GM12891 (cell line): ENCODE results near the gene BRD3.

Experiments
- DNase-seq: peaks from one replicate; pipeline ENCODE4 v3.0.0; 2011; ENCODE audit warnings: low spot score; ENCODE audit not compliant: insufficient read length
- FAIRE-seq: peaks from 2 replicates; lab custom pipeline; 2011; peaks lifted over from hg19 to GRCh38; lab: Jason Lieb, UNC
- PAX5 ChIP-seq: IDR thresholded peaks from 2 replicates; pipeline ENCODE4 v1.6.1; 2011; ENCODE audit warnings: low read length, moderate library complexity, mild to moderate bottlenecking; ENCODE audit not compliant: insufficient read depth, severe bottlenecking
- POLR2A ChIP-seq: IDR thresholded peaks from 2 replicates; pipeline ENCODE4 v1.6.1; 2011; ENCODE audit warnings: low read depth, low read length, control low read depth
- POLR2AphosphoS5 ChIP-seq: IDR thresholded peaks from 2 replicates; pipeline ENCODE4 v1.6.1; 2011; ENCODE audit warnings: low read depth, low read length, control low read depth
- POU2F2 ChIP-seq: IDR thresholded peaks from 2 replicates; pipeline ENCODE4 v1.6.1; 2011; ENCODE audit warnings: low read depth, mild to moderate bottlenecking, control low read depth, low read length, moderate library complexity
- SPI1 ChIP-seq: IDR thresholded peaks from 2 replicates; pipeline ENCODE4 v1.6.1; 2011; ENCODE audit warnings: low read depth, low read length, control low read depth
- TAF1 ChIP-seq: IDR thresholded peaks from 2 replicates; pipeline ENCODE4 v1.6.1; 2011; ENCODE audit warnings: low read depth, low read length, control low read depth

The BRD3 gene

DNA sequence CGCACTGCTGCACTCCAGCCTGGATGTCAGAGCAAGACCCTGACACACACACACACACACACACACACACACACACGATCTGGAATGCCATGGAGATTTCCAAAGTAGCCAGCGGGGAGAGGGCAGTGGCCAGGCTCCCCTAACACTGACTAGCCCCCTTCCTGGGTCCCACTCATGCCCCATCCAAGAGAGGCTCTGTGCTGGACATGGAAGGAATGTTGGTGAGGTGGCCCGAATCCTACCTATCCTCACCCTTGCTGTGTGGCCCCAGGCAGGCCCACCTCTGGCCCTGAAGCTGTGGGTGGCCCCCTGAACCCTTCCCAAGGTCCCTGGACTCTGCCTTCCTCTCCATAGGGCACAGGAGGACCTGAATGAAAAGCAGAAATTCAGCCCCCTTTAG is 7.3 kb downstream of the BRD3 start:
- peak; percentile 11 for DNase-seq
- no peak for FAIRE-seq
- TF ChIP-seq POLR2AphosphoS5 (no peak), PAX5 (no peak), POLR2A (no peak), POU2F2 (no peak), SPI1 (no peak), TAF1 (no peak)

DNA sequence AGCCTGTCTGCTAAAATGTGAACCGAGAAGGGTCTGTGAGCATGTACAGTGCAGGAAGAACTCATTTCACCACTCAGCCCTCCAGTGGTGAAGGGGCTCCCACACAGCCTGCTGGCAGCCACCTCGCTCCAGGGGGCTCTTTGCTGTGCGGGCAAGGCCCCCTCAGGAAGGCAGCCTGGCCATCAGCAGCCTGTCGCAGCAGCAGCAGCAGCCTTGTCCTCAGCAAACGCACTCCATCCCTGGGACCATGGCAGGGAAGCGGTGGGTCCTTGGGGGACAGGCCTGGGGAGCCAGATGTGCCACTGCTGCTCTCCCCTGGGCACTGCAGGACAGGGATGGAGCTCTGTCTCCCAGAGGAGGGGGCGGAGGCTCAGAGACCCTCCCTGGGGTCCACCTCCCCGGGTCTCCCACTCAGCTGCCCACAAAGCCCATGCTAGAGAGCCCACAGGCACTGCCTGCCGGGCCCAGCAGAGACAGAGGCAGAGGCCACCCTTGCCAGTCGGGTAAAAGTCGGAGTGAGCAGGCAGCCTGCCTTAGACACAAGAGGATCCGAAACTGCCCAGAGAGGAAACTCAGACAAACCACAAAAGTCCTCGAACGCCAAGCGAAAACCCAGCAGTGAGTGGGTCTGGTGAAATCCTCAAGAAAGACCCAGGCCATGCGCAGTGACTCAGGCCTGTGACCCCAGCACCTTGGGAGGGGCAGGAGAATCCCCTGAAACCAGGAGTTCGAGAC is 8.0 kb downstream of the BRD3 start:
- FAIRE-seq (peak; percentile 95), DNase-seq (peak; percentile 89)
- TF ChIP-seq POLR2A, result no peak
- TF ChIP-seq SPI1, result peak; percentile 94
- no peak for TF ChIP-seq TAF1

DNA sequence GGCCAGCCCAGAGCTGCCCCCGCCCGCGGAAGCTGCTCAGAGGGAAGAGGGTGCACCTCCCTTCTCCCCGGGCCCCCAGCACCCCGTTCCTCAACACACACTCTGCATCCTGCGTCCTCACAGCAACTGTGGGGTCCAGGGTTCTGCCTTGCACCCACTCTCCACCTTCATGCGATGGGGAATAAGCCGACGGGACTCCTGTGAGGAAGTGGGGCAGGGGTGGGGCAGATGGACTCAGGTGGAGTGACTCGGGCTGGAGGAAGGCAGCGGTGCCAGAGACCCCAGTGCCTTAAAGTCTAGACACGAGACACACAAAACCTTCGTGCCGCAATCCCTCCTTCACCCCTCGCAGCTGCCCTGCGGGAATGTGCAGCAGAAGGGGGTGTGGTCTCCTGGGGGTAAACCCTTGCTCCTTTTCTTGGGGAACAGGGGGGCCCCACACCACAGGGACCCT is 8.6 kb downstream of the BRD3 start:
- TF ChIP-seq POLR2AphosphoS5 (no peak), SPI1 (no peak), TAF1 (no peak), POLR2A (no peak), PAX5 (no peak), POU2F2 (no peak)
- FAIRE-seq (no peak), DNase-seq (no peak)

DNA sequence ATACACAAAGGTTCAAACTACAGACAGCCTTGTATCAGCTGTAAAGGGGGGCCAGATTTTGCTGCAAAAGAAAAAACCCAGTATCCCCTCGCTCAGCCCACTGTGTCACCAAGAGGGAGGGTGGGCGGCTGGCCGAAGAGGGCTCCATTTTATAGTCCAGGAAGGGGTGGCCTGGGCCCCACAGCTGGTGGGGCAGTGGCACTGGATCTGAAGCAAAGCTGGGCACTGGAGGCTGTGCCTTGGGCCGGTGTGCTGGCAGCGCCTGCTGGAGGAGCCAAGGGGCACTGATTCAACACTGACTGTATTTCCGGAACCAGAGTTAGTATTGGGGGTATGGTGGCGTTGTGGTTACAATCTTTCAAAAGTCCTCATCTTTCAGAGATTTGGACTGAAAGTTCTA is 9.1 kb downstream of the BRD3 start:
- DNase-seq (peak; percentile 16), FAIRE-seq (no peak)
- TF ChIP-seq POLR2AphosphoS5 (no peak), POLR2A (no peak), TAF1 (no peak)

DNA sequence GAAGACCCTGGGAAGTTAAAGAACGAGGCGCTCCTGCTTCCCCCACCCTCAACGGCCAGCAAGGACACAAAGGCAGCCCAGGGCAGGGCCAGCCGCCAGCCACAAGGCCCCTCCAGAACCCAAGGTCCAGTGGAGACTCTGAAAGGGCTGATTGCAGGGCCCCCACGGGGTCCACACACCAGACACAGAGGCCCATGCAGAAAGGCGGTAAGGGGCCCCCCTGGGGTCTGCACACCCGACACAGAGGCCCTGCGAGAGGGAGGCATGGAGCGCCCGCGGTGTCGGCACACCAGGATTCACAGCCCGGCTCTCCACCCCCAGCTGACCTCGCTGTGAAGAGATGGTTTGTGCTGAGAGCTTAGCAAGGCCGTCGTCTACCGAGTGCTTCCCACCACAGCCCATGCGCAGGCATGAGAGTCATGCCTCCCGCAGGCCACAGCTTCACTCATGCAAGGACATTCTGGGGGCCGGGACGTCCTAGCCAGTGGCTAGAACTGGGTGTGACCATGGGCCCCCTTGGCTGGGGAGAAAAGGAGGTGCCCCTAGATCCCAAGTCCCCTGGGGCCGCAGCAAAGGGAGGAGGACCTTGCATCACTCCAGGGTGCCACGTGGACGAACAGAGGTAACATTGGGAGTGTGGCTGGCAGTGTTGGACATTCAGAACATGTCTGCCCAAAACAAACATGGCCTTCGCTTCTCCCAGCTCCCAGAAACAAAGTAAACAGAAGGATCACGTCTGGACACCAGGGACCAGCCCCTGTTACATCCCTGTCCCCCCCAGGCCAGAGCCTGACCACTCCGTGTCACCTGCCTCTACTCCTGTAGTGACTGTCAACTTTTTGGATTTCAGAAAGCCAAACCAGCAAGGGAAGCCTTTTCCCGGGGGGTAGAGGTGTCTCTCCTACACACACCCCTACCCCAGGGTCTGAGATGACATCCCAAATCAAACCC is 9.8 kb downstream of the BRD3 start:
- DNase-seq (peak; percentile 10), FAIRE-seq (no peak)
- TF ChIP-seq SPI1 (no peak), TAF1 (no peak), POLR2A (no peak), POLR2AphosphoS5 (no peak), PAX5 (no peak), POU2F2 (no peak)

DNA sequence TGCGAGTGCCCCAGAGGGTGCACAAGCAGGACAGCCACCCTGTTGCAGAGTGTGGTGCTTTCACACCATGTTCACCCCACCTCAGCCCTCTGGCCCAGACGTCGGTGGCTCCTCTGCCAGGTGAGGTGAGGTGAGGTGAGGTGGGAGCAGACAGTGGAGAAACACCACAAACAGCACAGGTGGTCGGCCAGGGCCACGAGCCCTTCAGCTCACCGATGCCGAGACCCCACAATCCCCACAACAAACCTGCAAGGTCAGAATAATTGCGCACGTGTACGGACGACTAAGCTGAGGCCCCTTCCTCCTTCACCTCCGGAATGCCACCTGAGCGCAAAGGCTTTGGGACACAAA is 10.5 kb downstream of the BRD3 start:
- TF ChIP-seq SPI1 (no peak), PAX5 (no peak), POLR2A (no peak)
- FAIRE-seq, result no peak
- peak; percentile 5 for DNase-seq

DNA sequence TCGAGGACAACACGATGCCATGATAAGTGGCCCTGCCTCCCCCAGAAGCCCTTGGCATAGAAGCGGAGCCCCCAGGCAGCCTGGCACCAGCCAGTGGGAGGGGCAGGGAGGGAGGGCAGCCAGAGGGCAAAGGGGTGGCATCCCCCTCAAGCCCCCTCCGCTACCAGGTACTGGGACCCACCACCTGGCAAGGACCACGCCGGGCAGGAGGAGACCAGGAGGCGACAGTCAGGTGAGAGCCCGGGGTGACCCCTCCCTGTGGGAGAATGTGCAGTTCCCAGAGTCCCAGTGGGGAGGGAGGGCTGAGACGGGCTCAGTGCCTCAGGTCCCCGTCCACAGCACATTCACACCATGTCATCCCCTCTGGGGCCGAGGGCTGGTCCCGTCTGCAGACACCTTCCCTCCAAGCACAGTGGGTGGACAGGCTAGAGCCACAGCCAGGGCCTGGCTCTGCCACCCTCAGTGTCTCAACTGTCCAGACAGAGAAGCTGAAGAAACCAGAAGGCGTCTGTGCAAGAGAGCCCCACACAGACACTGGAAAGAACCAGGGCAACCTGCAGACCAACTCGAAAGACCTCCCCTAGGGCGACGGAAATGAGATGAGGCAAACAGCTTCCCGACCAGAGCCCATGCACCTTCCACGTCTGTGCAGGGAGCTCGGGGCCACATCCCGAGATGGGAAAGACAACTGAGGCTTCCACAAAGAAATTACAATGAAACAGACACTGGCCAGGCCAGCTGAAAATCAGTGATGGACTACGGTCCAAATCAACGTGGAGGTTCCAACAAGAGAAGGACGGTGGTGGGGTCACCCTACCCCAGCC is 11.1 kb downstream of the BRD3 start:
- TF ChIP-seq TAF1, result no peak
- TF ChIP-seq PAX5, result no peak
- TF ChIP-seq POU2F2, result no peak
- TF ChIP-seq SPI1, result no peak
- TF ChIP-seq POLR2AphosphoS5, result no peak
- no peak for TF ChIP-seq POLR2A
- peak; percentile 16 for DNase-seq
- FAIRE-seq, result no peak

DNA sequence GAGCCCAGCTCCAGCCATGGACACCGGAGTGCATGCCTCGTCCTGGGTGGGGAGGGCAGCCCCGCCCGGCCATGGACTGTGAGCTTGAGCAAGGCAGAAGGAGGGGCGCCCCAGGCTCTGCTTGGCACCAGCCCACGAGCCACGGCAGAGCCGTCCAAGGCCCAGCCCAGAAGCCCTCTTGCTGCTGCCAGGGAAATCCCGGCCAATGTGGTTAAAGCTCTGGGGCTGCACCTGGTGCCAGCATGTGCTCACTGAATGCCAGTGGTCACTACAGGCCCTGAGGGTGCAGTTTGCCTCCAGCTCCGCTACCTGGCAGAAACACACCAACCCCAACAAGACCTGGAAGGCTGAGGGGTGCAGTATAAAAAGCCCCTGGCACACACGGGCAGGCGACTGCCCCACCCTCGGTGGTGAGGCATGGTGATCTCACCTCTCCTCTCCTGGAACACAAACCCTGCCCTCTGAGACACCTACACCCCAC is 11.8 kb downstream of the BRD3 start:
- DNase-seq (no peak), FAIRE-seq (no peak)
- TF ChIP-seq PAX5 (no peak), POLR2AphosphoS5 (no peak), SPI1 (no peak), POLR2A (no peak)

DNA sequence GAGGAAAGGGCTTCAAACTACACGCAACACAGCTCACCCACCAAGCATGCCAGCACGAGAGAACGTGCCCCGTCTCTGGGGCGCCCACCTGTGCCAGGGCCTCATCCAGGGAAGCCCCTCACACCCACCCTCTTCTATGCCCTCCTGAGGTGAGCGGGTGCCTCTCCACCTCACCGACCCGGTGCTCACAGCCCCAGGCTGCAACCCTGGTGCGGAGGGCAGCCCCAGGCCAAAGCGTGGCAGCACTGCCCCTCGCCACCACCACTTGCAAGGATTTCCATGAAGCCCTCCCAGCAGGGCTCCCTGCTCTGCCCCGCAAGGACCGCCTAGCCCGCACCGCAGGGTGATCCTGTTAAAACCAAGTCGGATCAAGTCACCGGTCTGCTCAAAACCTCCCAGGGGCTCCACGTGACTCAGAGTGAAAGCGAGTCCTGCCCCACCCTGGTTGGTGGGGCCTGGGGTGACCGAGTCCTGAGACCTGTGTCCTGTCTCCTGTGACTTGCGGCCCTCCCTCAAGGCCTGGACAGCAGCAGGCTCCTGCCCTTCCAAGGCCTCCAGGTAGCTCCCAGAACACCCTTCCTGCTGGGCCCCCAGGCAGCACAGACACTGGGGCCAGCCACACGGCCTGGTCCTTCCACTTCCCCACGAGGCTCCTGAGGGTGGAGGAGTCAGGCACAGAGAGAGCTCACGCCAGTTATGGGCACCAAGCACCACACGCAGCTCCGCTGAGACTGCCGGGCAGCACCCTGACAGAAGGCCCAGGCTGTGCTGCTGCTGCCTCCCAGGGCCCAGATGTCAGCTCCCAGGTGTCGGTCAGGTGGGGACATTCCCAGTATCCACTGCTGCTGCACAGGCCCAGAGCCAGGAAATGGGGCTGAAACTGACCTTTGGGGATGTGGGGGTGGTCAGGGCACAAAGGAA is 12.7 kb downstream of the BRD3 start:
- DNase-seq, result peak; percentile 9
- FAIRE-seq, result no peak
- TF ChIP-seq POLR2AphosphoS5, result no peak
- TF ChIP-seq POU2F2, result no peak
- no peak for TF ChIP-seq TAF1
- no peak for TF ChIP-seq SPI1
- TF ChIP-seq PAX5, result no peak
- TF ChIP-seq POLR2A, result no peak
